Sigmoid colon (tissue), 7 donors: ENCODE data around the gene TOP3B. TPM values are rescaled to one million over a fixed set of nuclear protein-coding genes. Genes with fewer than 3 reads are reported as not detected.

Source experiments
- DNase-seq: peaks from one replicate; pipeline ENCODE4 v3.0.0-alpha.2; 2019
- H3K27ac ChIP-seq, 4 donors: fragments of 200-600 bp; sonication (generic); one replicate each; pipeline ENCODE4 v1.5.1; 2016 to 2019; ENCODE audit warnings: mild to moderate bottlenecking in 1 of 4
- H3K27me3 ChIP-seq, 3 donors: fragments of 200-600 bp; sonication (generic); one replicate each; pipeline ENCODE4 v1.5.1; 2019; ENCODE audit warnings: mild to moderate bottlenecking in 1 of 3
- H3K36me3 ChIP-seq, 4 donors: fragments of 200-600 bp; sonication (generic); one replicate each; pipeline ENCODE4 v1.5.1; 2016 to 2019
- H3K4me1 ChIP-seq, 4 donors: fragments of 200-600 bp; sonication (generic); one replicate each; pipeline ENCODE4 v1.5.1; 2017 to 2019
- H3K4me3 ChIP-seq, 4 donors: fragments of 200-600 bp; sonication (generic); one replicate each; pipeline ENCODE4 v1.5.1; 2017 to 2019; ENCODE audit warnings: mild to moderate bottlenecking in 2 of 4, moderate library complexity in 1 of 4
- H3K9me3 ChIP-seq, 4 donors: fragments of 200-600 bp in 3 of 4; sonication (generic) in 3 of 4; one replicate each; pipeline versions ENCODE4 v1.5.1 to v1.6.1; 2013 to 2019
- CTCF ChIP-seq, 4 experiments: fragments of 450-650 bp in 3 of 4; fragments of 200-600 bp in 1 of 4; IDR thresholded peaks; one replicate each; pipeline ENCODE4 v1.5.1; 2016 to 2019; ENCODE audit warnings: antibody characterized with exemption in 4 of 4, mild to moderate bottlenecking in 3 of 4, moderate library complexity in 2 of 4
- EP300 ChIP-seq, 4 donors: sonication (generic); formaldehyde crosslinking; IDR thresholded peaks; one replicate each; pipeline ENCODE4 v1.6.1; 2017; ENCODE audit warnings: antibody characterized with exemption in 4 of 4
- POLR2A ChIP-seq, 2 donors: fragments of 450-650 bp; IDR thresholded peaks; one replicate each; pipeline ENCODE4 v1.6.1; 2016; ENCODE audit warnings: antibody characterized with exemption in 2 of 2, mild to moderate bottlenecking in 2 of 2, moderate library complexity in 2 of 2
- POLR2AphosphoS5 ChIP-seq, 4 donors: sonication (generic); formaldehyde crosslinking; IDR thresholded peaks; one replicate each; pipeline ENCODE4 v1.6.1; 2017; ENCODE audit warnings: antibody characterized with exemption in 4 of 4
- WGBS, 2 donors: extraction: QIAGEN DNeasy Blood & Tissue Kit; methylation state at CpG; one replicate each; pipeline ENCODE4 v1.1.7; 2013; 5-methylcytosine and 5-hydroxymethylcytosine counted together
- intact Hi-C: fragments of 100-400 bp; cut with DNase I; formaldehyde crosslinking; loops from one replicate; pipeline ENCODE4 v1.15.1; 2023
- polyA plus RNA-seq, 3 donors: library from polyadenylated mRNA; stranded (reverse); fragments of 200-250 nt; gene quantifications; one replicate each; pipeline ENCODE4 v1.2.3, GENCODE V29; 2013
- total RNA-seq, 4 donors: library from RNA; depleted of rRNA; stranded (reverse); fragments of >200 nt; gene quantifications; one replicate each; pipeline ENCODE4 v1.1.0, GENCODE V29; 2016
- donor health status: healthy with polysubstance abuse.
- donor health status: Bipolar disorder and iron deficiency.
- donor health status: healthy.

TOP3B gene
- total and polyA plus RNA-seq, 7 donors: 3.5 to 45.1 (median 17.9) TPM

DNA sequence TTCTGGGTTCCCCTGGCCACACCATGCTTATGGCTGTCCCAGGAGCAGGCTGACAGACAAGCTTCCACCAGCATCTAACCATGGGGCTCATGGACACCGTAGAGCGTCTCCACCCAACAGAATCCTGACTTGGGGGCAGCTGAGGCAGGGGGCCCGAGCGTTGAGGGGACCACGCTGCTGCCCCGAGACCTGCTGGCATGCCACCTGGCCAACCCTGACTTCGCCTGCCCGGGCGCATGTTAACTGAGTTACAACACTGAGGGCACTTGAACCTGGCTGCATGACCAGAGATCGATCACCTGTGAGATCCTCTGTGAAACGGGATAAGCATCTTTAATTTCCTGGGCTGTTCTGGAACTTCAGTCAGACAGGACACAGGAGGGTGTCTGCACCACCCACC lies 43.7 kb downstream of the TOP3B start:
- no peak for DNase-seq

DNA sequence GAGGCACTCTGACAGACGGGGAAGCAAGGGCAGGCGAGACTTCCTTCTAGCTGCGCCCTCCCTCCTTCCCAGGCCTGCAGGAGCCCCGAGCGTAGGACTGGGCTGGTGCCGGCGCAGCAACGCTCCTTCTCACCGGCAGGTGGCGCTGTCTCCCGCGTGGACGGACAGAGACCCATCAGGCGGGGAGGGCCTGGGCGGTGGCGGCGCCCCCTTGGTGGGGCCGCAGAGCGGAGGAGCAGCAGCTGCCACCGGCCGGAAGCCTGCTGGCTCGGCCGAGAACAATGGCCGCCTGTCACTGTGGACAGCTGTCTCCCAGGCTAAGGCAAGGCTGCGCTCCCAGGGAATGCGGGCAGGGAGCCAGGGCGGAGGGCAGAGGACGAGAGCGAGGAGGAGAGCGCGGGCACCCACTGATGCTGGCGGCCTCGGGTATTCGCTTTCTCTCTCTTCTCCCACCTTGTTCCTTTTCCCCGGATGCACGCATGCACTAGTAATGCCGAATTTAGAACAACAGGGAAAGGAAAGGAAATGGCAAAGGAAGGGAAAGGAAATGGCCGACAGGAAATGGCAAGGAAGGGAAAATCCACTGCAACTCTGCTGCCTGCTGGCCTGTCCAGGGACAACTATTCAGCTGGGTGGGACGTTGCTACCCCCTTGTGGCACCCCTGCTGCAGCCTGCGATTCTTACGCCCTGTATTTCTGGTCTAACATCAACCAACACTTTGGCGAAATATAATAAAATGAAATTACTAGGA lies 44.3 kb downstream of the TOP3B start:
- TF ChIP-seq POLR2AphosphoS5 (IDR thresholded peaks at IDR 0.05) (peak; percentile 21 to 79 (median 59)), EP300 (IDR thresholded peaks at IDR 0.05) (no peak), CTCF (IDR thresholded peaks at IDR 0.05) (peak; percentile 93 to 100 (median 100))
- DNase-seq: peak; percentile 97
- Histone ChIP-seq H3K27ac (peak overlapping the region; percentile 94 to 96 (median 94)), H3K27me3 (no peaks in the 10 kb centered on the region), H3K36me3 (peaks cover 6 to 21% (median 13%) of the 10 kb centered on the region in 4 donors), H3K4me1 (peaks cover 0 to 73% (median 58%) of the 10 kb centered on the region in 4 donors), H3K4me3 (peak overlapping the region; percentile 39 to 64 (median 61)), H3K9me3 (no peaks in the 10 kb centered on the region)
- intact Hi-C loops: loop anchor here (1.0 kb wide), 3 partner anchors 14 to 225 kb away; partner anchors contain the start of genes MAPK1 and PPM1F
- WGBS, 2 donors: 2 to 5% methylated on average over 42 of the region's 42 CpGs

More for the DNA sequence above, 43.7 kb downstream of the TOP3B start:
- Histone ChIP-seq H3K27me3 (no peaks in the 10 kb centered on the region), H3K27ac (peak overlapping the region; percentile 94 to 96 (median 94)), H3K36me3 (peaks cover 0 to 15% (median 7%) of the 10 kb centered on the region in 4 donors), H3K9me3 (no peaks in the 10 kb centered on the region), H3K4me1 (peaks cover 0 to 79% (median 64%) of the 10 kb centered on the region in 4 donors), H3K4me3 (peak overlapping the region in 2 of 4 donors; percentile 61)
- no peak for TF ChIP-seq POLR2A (IDR thresholded peaks at IDR 0.05)
- no peak for TF ChIP-seq POLR2AphosphoS5 (IDR thresholded peaks at IDR 0.05)
- no peak for TF ChIP-seq EP300 (IDR thresholded peaks at IDR 0.05)
- TF ChIP-seq CTCF (IDR thresholded peaks at IDR 0.05): no peak
- intact Hi-C loops: loop anchor here (1.0 kb wide), 3 partner anchors 13 to 226 kb away; partner anchors contain the start of genes MAPK1 and PPM1F
- WGBS, 2 donors: 85 to 89% methylated on average over 11 of the region's 11 CpGs

- peaks cover 11 to 26% (median 18%) of the 10 kb centered on the region in 4 donors for H3K36me3 ChIP-seq
- intact Hi-C loops: loop anchor here (1.0 kb wide), 3 partner anchors 15 to 224 kb away; partner anchors contain the start of genes MAPK1 and PPM1F
- H3K27me3 ChIP-seq: no peaks in the 10 kb centered on the region
- H3K4me1 ChIP-seq: peaks cover 0 to 68% (median 53%) of the 10 kb centered on the region in 4 donors
- peak overlapping the region; percentile 39 to 64 (median 61) for H3K4me3 ChIP-seq
- TF ChIP-seq CTCF (IDR thresholded peaks at IDR 0.05) (no peak), POLR2AphosphoS5 (IDR thresholded peaks at IDR 0.05) (no peak), EP300 (IDR thresholded peaks at IDR 0.05) (no peak), POLR2A (IDR thresholded peaks at IDR 0.05) (no peak)
- WGBS, 2 donors: 16 to 37% methylated on average over 8 of the region's 8 CpGs
- peak overlapping the region; percentile 94 to 96 (median 94) for H3K27ac ChIP-seq
- H3K9me3 ChIP-seq: no peaks in the 10 kb centered on the region
- DNase-seq: no peak
Measured at GRCh38 chr22:21937821-21938070, 44.8 kb downstream of the TOP3B start.

GRCh38 chr22:21937041-21937820 lies 45.4 kb downstream of the TOP3B start:
- intact Hi-C loops: no loop called here
- Histone ChIP-seq H3K27ac (peak overlapping the region; percentile 94 to 96 (median 94)), H3K4me3 (peak overlapping the region in 3 of 4 donors; percentile 61 to 64 (median 61)), H3K9me3 (no peaks in the 10 kb centered on the region), H3K4me1 (peaks cover 0 to 62% (median 47%) of the 10 kb centered on the region in 4 donors), H3K27me3 (no peaks in the 10 kb centered on the region), H3K36me3 (peaks cover 16 to 31% (median 23%) of the 10 kb centered on the region in 4 donors)
- TF ChIP-seq POLR2A (IDR thresholded peaks at IDR 0.05) (no peak), CTCF (IDR thresholded peaks at IDR 0.05) (no peak), POLR2AphosphoS5 (IDR thresholded peaks at IDR 0.05) (no peak), EP300 (IDR thresholded peaks at IDR 0.05) (no peak)
- 68 to 75% methylated on average over 20 of the region's 20 CpGs for WGBS, 2 donors
- no peak for DNase-seq
